Prostate gland (tissue), 2 donors: ENCODE measurements around the gene CREG2. TPM values are rescaled to one million over a fixed set of nuclear protein-coding genes. Genes with fewer than 3 reads are reported as not detected.
A peak's percentile ranks its signal among the peaks of the same experiment; 100 is the strongest.

Experiments used
- DNase-seq: peaks from one replicate; pipeline ENCODE4 v3.0.0-alpha.2; 2019; ENCODE audit warnings: low spot score
- H3K27ac ChIP-seq, 2 donors: fragments of 200-600 bp; sonication (generic); 2 replicates each; pipeline ENCODE4 v1.5.1; 2017 to 2019
- H3K27me3 ChIP-seq: fragments of 200-600 bp; sonication (generic); replicated peaks from 2 replicates; pipeline ENCODE4 v1.5.1; 2019; ENCODE audit not compliant: insufficient read depth
- H3K36me3 ChIP-seq, 2 donors: fragments of 200-600 bp; sonication (generic); 1 replicate in 1 of 2; 2 replicates in 1 of 2; pipeline versions ENCODE4 v1.5.1 to v1.8.1; 2017 to 2019
- H3K4me1 ChIP-seq: fragments of 200-600 bp; sonication (generic); replicated peaks from 2 replicates; pipeline ENCODE4 v1.5.1; 2019
- H3K4me3 ChIP-seq, 2 donors: fragments of 200-600 bp; sonication (generic); 2 replicates each; pipeline ENCODE4 v1.5.1; 2017 to 2019
- H3K9me3 ChIP-seq: fragments of 200-600 bp; sonication (generic); 2 replicates; pipeline ENCODE4 v1.5.1; 2017
- CTCF ChIP-seq, 4 experiments: fragments of 200-600 bp in 2 of 4; fragments of 450-650 bp in 2 of 4; sonication (generic) in 2 of 4; IDR thresholded peaks; 1 replicate in 3 of 4; 2 replicates in 1 of 4; pipeline ENCODE4 v1.5.1; 2016 to 2019; ENCODE audit warnings: antibody characterized with exemption in 4 of 4, mild to moderate bottlenecking in 2 of 4, moderate library complexity in 2 of 4
- POLR2A ChIP-seq: fragments of 450-650 bp; IDR thresholded peaks from one replicate; pipeline ENCODE4 v1.6.1; 2016; ENCODE audit warnings: antibody characterized with exemption, mild to moderate bottlenecking
- POLR2AphosphoS5 ChIP-seq: sonication (generic); formaldehyde crosslinking; IDR thresholded peaks from one replicate; pipeline ENCODE4 v1.6.1; 2017; ENCODE audit warnings: antibody characterized with exemption
- WGBS: methylation state at CpG from one replicate; pipeline ENCODE4 v1.1.5; 2018; 5-methylcytosine and 5-hydroxymethylcytosine counted together
- intact Hi-C: fragments of 100-400 bp; cut with DNase I; formaldehyde crosslinking; loops from one replicate; pipeline ENCODE4 v1.14.2; 2022
- total RNA-seq, 2 donors: library from RNA; depleted of rRNA; stranded (reverse); fragments of >200 nt; gene quantifications; one replicate each; pipeline ENCODE4 v1.1.0, GENCODE V29; 2016

The CREG2 gene
- total RNA-seq = not detected

GRCh38 chr2:101387151-101387834, at the start of gene CREG2:
CREG2 (minus strand) TSS chr2:101387503; CDS start chr2:101387457, 46 bp downstream.
- WGBS = 0% methylated on average over 29 of the region's 79 CpGs
- intact Hi-C loops = no loop called here
- Histone ChIP-seq H3K9me3 (no peaks in the 10 kb centered on the region), H3K36me3 (no peaks in the 10 kb centered on the region), H3K4me3 (peak within 1 kb of the TSS; percentile 31 to 40), H3K27me3 (no peaks in the 10 kb centered on the region), H3K4me1 (no peaks in the 10 kb centered on the region), H3K27ac (no peak within 1 kb of the TSS)
- TF ChIP-seq POLR2AphosphoS5 (no peak), CTCF (IDR thresholded peaks at IDR 0.05) (peak; percentile 31 to 62 (median 40))
- DNase-seq = peak; percentile 53

GRCh38 chr2:101435001-101435862, 47.9 kb upstream of the CREG2 start:
- no peak overlapping the region for H3K4me3 ChIP-seq

GRCh38 chr2:101433465-101433864, 46.2 kb upstream of the CREG2 start:
- Histone ChIP-seq H3K27ac (no peak overlapping the region), H3K4me1 (no peaks in the 10 kb centered on the region), H3K9me3 (no peaks in the 10 kb centered on the region), H3K36me3 (no peaks in the 10 kb centered on the region), H3K4me3 (no peak overlapping the region), H3K27me3 (no peaks in the 10 kb centered on the region)
- intact Hi-C loops = no loop called here
- no peak for DNase-seq
- no peak for TF ChIP-seq POLR2AphosphoS5
- TF ChIP-seq POLR2A = no peak
- no peak for TF ChIP-seq CTCF (IDR thresholded peaks at IDR 0.05)
- 42% methylated on average over 3 of the region's 3 CpGs for WGBS

More at GRCh38 chr2:101435001-101435862, 47.9 kb upstream of the CREG2 start:
- no peaks in the 10 kb centered on the region for H3K27me3 ChIP-seq
- WGBS = 34% methylated on average over 23 of the region's 24 CpGs
- intact Hi-C loops = no loop called here
- H3K4me1 ChIP-seq = no peaks in the 10 kb centered on the region
- no peaks in the 10 kb centered on the region for H3K9me3 ChIP-seq
- no peaks in the 10 kb centered on the region for H3K36me3 ChIP-seq
- no peak for TF ChIP-seq CTCF (IDR thresholded peaks at IDR 0.05)
- TF ChIP-seq POLR2AphosphoS5 = no peak
- no peak for TF ChIP-seq POLR2A
- DNase-seq = no peak
- H3K27ac ChIP-seq = no peak overlapping the region

GRCh38 chr2:101432411-101433181, 45.3 kb upstream of the CREG2 start:
- no peak overlapping the region for H3K27ac ChIP-seq
- no peak for DNase-seq
- H3K4me1 ChIP-seq = no peaks in the 10 kb centered on the region
- no peaks in the 10 kb centered on the region for H3K36me3 ChIP-seq
- TF ChIP-seq CTCF (IDR thresholded peaks at IDR 0.05) (no peak), POLR2A (no peak), POLR2AphosphoS5 (no peak)
- H3K9me3 ChIP-seq = no peaks in the 10 kb centered on the region
- no peaks in the 10 kb centered on the region for H3K27me3 ChIP-seq
- WGBS = 91% methylated on average over 20 of the region's 20 CpGs
- intact Hi-C loops = no loop called here
- no peak overlapping the region for H3K4me3 ChIP-seq
